T follicular helper cell (primary cell): Measurements from ENCODE around the gene KIF18B.
"Not testable (repeated sequence)": the region's sequence is repeated elsewhere in the genome, so short reads cannot be mapped to it uniquely, and the experiment has no call there.

Source experiments
- DNase-seq: peaks from one replicate; pipeline ENCODE4 v3.0.0-alpha.2; 2020; ENCODE audit warnings: low read depth

Gene KIF18B

DNA sequence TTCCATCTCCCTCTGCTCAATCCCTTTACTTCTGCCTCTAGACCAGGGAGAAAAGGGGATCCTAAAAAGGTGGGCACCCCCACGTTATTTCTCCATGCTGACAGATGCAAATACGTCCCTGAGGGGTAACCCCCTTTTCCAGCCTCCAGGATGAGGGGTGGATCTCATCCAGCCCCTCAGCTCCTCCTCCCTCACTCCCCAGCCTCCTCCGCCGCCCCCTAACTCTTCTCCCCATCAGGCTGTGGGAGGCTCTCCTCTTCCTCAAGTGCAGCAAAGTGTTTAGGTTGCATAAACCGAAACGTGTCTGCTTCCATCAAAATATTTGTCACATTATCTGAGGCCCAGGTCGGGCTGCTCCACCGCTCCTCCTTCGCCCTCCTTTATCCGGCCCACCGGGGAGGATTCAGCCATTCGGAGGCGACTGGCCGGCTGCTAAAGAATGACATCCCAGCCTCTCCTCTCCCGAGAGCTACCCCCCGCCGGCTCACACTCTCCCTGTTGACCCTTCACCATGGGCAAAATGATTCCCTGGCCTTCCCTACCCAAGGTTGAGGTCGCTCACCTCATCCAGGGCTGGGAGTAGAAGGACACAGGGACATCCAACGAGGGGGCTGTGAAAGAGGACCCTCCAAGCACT, 21.7 kb upstream of the KIF18B start:
- DNase-seq = no peak

DNA sequence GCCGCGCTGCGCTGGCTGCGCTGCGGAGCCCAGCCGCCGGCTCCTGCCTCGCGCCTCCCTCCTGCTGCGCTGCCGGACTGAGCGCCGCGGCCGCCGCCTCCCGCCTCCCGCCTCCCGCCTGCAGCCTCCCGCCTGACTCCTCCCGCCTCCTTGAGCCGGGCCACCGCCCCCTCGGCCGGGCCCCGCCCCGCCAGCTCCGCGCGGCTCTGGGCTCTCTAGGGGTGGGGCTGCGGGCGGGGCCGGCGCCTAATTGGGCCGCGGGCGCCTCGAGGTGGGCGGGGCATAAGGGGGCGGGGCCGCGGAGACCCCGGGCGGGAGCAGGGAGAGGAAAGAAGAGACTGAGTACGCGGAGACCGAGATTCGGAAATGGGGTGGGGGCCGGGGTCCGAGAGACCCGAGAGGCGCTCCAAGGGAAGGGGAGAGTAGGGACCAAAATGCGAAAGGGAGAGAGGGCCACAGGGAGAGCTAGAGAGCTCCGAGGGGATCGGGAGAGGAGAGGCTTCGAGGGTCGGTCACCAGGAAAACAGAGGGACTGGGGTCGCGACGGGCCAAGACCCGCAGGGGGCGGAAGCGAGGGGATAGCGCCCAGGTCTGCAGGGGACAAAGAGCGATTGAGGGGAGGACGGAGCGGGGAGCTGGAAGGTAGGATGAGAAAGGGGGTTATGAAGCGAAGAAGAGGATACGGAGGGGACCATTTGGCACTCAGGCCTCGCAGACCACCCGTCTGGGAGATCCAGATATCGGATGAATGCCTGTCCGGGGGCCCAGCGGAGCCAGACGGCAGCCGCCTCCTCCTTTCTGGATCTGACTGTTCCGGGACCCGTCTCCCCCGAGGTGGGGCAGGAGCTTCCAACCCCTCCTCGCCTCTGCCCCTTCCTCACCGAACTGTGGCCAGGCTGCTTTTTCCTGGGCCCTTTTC, 20.9 kb upstream of the KIF18B start, which contains the start of gene C1QL1:
C1QL1 (minus strand) TSS at position 79 of the 919 bp plus-strand sequence. CDS start 255 bp downstream, outside the sequence.
- DNase-seq = peak; percentile 77

DNA sequence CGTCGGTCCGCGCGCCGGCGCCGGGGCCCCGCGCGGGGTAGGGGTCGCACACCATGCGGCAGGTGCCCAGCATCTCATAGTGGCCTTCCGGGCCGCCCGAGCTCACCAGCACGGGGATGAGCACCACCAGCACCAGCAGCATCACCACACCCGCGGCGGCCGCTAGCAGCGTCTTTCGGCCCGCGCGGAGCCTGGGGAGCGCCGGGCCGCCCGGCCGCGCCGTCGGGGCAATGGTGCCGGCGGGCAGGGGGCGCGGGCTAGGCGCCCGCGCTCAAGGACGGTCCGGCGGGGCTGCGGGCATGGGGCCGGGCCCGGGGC, 20.3 kb upstream of the KIF18B start:
- DNase-seq = no peak

DNA sequence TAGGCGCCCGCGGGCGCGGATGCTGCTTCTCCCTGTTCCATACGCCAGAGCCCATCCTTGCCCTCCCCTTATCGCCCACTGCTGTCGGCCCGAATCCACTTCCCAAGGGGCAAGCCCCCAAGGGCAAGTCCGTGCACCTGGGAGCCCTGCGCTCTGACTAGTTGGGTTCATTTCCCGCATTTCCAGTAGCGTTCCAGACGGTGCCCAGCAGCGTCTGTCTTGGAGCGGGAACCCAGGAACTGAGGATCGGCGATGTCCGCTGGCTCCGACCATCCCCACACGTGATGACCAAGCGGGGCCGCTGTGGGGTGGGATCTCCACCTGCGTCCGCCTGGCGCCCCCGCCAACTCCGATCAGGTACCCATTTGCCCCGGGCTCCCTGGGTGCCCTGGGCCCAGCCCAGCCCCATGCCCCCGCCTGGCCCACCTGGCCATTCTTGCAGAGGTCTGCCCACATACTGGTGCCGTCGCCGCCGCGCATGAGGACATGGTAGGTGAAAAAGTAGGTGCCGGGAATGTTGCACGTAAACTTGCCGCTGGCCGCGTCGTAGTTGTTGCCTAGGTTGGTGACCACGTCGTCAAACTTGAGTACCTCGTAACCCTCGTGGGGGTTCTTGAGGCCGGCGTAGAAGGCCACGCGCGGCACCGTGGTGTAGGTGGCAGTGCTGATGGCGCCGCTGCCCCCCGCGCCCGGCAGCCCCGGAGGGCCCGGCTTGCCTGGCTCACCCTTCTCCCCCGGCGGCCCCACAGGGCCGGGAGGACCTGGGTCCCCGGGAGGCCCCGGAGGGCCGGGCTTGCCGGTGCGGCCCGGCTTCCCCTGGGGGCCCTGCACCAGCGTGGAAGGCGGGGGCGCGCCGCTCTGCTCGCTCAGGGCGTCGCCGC, 19.7 kb upstream of the KIF18B start:
- no peak for DNase-seq

DNA sequence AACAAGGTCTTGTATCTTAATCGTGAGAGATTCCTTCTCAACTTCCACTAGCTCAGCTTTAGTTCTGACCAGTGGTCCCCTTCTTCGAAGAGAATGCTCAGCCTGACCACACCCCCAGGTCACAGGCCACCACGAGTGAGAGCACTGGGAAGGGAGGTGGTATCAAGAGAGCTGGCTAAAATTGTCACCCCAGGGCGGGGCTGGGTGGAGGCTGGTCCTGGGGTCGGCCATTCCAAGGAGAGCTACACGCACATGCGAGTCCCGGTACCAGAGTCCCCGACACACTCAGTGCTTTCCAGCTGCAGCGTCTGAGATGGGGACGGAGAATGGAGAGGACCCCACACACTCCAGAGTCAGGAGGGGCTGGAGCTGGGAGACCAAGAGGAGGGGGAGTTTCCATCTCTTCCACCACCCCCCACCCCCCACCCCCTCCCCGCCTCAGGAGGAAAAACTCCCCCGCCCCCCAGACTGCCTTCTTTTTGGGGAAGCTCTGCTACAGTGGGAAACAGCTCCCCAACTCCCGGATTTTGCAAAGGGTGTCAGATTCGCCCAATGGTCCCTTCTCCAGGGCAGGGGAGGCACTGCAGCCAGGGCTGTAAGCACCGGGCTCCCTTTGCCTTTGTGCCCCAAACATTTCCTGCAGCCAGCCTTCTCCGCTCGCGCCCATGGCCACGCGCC, 18.9 kb upstream of the KIF18B start:
- no peak for DNase-seq

DNA sequence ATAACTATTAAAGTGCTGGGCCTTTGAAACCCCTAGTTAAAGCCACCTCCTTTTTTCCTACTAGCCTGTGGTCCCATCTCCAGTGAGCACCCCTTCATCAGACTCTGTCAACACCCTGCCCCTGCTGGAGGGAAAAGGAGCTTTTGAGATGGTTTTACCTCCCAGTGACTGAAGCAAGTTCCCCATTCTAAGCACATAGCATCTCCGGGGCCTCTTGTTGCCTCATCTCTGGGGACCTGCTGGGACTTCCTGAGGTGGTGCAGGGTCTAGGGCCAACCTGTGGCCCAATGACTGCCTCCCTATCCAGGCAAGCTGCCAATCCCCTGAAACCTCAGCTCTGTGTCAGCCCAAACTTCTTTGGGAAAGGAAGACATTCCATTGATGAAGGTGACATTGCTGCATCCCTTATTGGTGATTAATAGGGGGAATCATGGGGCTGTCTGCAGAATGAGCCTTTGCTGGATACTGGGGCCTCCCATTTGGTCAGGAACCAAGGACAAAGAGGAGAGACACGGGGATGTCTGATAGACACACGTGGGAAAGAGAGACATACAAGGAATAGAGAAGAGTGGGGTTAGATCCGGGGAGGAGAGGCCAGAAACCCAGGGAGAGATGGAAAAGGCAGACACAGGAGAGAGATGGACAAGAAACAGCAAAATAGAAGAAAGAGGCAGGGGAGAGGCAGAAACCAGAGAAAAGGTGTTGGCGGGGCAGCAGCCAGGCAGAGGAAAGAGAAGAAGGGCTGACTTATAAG, 18.1 kb upstream of the KIF18B start:
- DNase-seq = no peak

DNA sequence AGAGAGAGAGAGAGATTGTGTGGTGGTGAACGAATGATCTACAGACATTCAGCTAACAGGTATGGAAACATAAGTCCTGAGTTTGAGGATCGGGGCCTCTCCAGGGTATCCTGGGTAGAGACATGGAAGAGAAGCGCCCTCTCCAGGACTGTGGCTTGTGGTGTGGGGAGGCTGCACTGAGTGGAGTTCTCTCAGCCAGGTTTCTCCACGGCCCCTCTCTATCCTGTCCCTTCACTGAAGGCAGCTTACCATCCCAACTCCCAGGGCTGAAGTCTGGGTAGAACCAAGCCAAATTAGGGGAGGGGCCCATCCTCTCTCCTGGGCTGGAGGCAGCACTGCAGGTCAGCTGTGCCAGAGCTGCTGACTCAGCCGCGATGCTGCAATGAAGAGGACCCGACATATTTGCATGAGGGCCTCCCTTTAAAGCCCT, 14.4 kb upstream of the KIF18B start:
- no peak for DNase-seq

DNA sequence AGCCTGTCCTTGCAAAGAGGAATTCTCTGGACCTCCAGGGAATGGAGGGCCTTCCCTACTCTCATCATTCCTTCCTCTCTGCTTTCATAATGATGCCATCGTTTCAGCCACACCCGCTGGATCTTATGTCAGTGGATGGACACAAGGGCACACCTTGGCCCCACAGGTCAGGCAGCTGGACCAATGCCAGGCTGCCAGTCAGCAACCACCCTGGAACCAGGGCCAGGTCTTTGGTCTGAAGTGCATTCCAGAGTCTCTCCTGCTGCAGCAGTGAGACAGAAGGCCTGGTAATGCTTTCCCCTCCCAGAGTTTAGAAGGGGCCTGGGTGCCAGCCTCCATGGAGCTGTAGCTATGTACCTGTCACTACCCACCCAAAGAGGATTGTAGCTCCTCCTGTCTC, 13.1 kb upstream of the KIF18B start:
- no peak for DNase-seq

DNA sequence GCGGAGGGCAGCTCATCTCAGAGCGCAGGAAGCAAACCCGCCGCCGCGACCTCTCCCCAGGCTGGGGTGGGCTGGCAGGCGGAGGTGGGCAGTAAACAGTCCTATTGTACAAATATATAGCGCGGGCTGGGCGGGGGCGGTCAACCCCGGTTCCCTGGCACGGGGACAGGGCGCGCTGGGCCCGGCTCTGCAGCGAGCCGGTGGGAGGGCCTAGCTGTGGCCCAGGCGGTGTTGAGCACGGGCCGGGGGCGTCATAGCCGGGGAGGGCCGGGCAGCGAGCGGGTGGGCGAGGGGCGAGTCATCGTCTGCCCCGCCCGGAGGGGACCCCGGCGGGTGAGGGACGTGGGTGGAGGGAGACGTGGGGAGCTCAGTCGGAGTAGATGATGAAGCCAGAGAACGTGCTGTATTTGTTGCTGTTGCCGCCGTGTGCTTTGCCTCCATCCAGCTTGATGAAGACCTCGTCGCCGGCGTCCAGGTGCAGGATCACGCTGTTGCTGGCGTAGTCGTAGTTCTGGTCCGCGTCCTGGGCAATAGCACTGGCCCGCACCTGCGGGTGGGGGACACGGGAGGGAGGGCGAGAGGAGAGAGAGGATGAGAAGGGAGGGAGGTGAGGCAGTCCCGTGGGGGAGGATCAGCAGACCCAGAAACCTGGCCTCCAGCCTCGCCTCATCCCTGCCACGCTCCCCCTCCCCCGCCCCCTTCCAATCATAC, 12.4 kb upstream of the KIF18B start:
- DNase-seq = no peak

DNA sequence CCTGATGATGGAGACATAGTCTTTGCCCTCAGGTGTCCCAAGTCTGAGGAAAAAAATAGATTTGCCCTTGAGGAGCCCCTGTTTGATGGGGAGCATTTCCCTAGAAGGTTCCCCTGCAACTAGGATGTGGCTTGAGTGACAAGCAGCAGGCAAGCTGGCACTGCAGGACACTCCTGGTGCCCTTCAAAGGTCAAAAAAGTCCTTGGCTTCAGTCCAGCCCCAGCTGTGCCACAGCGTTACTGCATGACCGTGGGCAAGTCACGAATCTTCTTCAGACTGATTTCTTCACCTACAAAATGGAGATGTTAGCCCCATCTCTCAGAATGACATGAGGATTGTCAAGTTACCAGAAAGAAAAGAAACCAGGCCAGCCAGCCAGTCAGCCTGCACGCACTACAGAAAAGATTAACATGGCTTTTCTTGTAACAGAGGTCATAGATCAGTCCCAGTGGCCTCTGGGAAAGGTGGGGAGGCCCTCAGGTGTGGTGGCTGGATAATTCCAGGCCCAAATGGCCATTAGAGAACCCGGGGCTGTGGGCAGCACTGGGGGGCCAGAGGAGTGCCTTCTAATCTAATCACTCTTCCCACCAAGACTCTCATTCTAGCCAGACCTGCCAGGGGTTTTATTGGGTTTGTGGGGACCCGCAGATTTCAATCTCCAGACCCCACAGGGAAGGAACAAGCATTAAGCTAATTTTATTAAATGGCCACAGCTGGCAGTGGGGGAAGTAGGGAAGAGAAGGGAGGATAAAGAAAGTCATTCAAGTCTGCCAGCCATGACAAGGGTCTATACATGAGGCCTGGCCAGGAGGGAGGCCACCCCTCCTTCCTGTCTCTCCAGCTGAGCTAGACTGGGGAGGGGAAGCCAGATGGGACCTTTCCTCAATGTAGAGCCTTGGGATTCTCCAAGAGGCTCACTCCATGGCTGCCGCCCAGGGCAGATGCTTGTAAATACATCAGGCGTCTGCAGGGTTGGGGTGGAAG, 9.7 kb upstream of the KIF18B start:
- DNase-seq = no peak

DNA sequence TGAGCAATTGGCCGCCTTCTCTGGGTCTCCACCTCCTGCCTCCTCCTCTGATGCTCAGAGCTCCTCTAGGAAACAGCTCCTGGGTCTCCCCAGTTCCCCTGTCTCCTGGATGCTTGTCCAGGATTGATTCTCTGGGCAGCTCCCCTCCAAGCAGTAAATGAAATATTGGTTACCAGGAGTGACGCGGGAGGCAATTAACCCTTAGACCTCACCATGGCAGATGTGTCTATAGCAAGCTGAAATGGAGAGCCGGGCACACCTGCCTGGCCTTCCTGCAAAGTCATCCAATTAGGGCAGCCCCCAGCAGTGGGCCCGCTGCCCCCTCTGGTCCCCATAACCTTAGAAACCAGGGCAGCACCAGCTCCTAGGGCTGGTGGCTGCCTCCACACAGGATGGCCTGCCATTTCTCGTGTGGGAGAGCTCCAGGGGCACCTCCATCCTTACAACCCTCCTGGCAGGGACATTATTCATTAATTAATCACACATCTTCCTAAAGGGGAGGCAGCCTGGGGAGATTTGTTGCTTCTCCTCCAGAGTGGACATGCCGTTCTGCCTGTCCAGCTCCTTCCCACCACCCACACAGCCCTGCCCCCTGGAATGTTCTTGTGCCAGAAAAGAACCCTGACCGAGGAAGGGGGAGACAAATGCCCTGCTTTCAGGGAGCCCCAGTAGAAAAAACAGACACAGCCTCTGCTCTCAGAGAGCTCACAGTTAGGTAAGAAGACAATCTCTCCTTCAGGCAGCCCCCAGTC, 8.3 kb upstream of the KIF18B start:
- no peak for DNase-seq

DNA sequence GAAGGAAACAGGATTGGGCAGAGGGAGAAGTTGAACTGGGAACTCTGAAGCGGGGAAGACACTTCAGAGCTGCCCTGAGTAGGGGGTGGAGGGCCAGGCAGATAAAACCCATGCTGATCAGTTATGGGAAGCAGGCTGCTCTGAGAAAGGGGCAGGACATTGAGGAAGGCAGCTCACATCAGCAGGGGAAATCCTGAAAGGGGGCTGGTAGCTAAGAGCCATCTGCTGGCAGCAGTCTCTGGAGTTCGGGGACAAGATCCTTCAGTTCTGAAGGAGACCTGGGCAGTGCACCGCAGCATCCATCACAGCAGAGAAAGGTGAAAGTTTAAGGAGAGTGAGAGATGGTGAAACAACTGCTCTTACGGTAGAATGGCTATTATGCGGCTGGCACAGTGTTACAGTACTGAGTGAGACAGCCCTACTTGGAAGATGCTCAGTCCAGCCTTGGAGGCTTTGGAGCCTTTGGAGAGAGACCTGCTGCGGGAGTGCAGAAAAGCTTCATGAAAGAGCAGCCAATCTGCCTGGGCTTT, 5.4 kb upstream of the KIF18B start:
- no peak for DNase-seq

DNA sequence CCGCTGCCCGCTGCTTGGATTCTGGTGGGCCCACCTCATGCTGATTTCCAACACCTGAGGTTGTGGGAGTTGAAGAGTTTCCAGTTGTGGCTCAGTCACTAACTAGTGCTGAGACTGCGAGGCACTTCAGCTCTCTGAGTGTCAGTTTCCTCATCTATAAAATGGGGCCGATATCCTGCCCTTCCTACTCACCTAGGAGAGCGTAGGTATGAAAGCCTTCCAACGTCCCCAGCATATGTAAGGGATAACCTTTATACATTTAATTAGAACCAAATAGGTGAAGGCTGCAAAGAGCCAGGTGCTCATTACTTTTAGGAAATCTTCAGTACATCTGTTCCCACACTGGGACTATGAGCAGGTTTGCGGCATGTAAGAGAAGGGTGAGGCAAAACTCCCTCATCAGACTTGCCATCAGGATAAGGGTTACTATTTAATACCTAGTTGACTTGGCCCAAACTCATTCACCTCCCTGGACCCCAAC, 782 bp upstream of the KIF18B start:
- DNase-seq = no peak

DNA sequence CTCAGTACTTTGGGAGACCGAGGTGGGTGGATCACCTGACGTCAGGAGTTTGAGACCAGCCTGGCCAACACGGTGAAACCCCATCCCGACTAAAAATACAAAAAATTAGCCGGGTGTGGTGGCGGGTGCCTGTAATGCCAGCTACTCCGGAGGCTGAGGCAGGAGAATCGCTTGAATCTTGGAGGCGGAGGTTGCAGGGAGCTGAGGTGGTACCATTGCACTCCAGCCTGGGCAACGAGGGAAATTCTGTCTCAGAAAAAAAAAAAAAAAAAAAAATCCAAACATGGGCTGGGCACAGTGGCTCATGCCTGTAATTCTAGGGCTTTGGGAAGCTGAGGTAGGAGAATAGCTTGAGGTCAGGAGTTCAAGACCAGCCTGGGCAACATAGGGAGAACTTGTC, 1.9 kb downstream of the KIF18B start:
- DNase-seq = not testable (repeated sequence)

DNA sequence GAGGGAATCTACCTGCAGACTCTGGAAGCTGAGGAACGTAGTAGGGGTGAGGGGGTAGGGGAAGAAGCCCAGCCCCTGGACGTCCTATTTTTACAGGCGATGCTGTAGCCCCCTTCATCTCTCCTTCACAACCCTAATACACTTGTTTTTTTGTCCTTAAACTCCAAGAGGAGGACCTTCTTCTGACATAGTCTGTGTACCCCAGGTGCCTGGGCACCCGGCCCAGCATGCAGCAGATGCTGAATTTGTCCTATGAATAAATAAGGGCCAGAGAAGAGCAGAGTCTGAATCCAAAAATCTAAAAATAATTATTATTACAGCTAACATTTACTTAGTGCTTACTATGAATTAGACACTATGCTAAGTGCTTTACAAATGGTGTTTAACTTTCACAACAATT, 5.1 kb downstream of the KIF18B start:
- DNase-seq = no peak

DNA sequence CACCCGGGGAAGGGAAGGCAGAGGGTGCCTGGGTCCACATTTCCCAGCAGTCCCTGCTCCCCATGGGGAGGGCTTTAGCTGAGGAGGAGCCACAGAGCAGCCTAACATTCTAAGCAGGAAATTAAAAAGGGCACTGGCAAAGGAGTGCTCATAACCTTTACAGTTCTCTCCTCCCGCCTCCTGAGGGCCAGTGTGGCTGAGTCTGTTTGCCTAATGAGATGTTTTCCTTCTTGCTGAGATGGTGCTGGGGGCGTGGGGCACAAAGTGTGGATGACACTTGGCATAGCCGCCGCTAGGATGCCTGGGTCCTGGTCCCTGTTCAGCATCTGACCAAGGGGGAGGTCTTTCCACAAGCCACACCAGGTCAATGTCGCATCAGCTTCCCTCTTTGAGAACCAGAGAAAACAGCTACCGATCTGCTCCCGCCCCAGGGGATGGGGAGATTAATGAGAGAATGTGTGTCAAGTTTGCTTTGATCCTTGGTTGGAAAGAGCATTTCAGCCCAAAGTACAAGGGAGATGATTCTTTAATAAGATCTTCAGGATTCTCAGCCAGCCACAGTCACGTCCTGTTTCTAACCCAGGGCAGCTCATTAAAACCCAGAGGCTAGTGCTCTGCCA, 5.8 kb downstream of the KIF18B start:
- no peak for DNase-seq

DNA sequence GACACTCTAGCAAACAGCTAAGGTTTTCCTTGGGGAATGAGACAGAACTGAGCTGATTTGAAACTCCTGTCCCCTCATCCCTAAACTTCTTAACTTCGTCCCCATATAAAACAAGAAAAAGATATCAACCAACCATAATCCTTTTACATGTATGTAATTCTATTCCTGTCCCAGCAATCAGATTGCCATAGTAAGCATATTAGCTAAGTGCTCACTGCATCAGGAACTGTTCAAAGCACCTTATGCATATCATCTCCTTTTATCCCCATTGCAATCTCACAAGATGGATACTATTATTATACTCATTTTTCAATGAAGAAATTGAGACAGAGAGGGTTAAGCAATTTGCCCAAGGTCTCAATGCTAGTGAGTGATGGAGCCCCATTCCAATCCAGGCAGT, 6.8 kb downstream of the KIF18B start:
- DNase-seq = no peak

DNA sequence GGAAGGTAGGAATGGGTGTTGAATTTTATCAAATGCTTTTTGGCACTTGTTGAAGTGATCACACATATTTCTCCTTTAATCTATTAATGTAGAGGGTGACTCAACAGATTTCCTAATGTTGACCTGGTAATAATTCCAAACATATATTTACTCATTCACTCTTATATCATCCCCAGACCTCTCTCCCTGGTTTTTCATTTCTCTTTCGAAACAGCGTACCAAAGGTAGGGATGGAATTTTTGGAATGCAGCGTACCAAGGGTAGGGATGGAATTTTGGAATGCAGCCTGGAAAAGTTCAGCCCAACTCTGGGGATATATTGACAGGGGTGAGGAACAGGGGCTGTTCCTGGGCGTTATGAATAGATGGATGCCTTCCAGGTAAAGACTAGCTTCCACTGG, 7.3 kb downstream of the KIF18B start:
- no peak for DNase-seq
